Activated T-cell treated with anti-CD3 and anti-CD28 coated beads, Interleukin-2, amount 50 U/mL, for 72 hours (primary cell): ENCODE results near the gene COL7A1. TPM values are rescaled to one million over a fixed set of nuclear protein-coding genes. Genes with fewer than 3 reads are reported as not detected.

Source experiments
- ATAC-seq, 2 donors: fragments of 150-1000 bp; cut with Tn5 transposase; replicated peaks in 1 of 2; 2 replicates each; pipeline ENCODE4 v1.10.0; 2021; ENCODE audit warnings: moderate library complexity in 2 of 2, mild to moderate bottlenecking in 1 of 2
- DNase-seq, 2 donors: peaks; one replicate each; pipeline ENCODE4 v3.0.0; 2021 to 2022; ENCODE audit warnings: mixed read lengths in 1 of 2
- H3K27ac Mint-ChIP-seq: one replicate; pipeline ENCODE4 v1.8.0; 2022; ENCODE audit warnings: mild to moderate bottlenecking, moderate library complexity, mixed read lengths
- H3K27me3 Mint-ChIP-seq: one replicate; pipeline ENCODE4 v1.8.0; 2022; ENCODE audit warnings: low read depth, mixed read lengths
- H3K36me3 Mint-ChIP-seq, 2 donors: one replicate each; pipeline ENCODE4 v1.8.0; 2022; ENCODE audit warnings: mixed read lengths in 2 of 2, mild to moderate bottlenecking in 1 of 2; ENCODE audit not compliant: insufficient read depth in 2 of 2
- H3K4me1 Mint-ChIP-seq: one replicate; pipeline ENCODE4 v1.8.0; 2022; ENCODE audit warnings: low read depth, mixed read lengths
- H3K4me3 Mint-ChIP-seq, 2 donors: one replicate each; pipeline ENCODE4 v1.8.0; 2022; ENCODE audit warnings: mild to moderate bottlenecking in 2 of 2, mixed read lengths in 2 of 2, moderate library complexity in 2 of 2
- H3K9me3 Mint-ChIP-seq, 2 donors: one replicate each; pipeline ENCODE4 v1.8.0; 2022; ENCODE audit warnings: mixed read lengths in 2 of 2
- total RNA-seq, 2 donors: library from RNA; stranded (reverse); gene quantifications; one replicate each; pipeline ENCODE4 v1.2.3, GENCODE V29; 2022

The COL7A1 gene
- total RNA-seq, 2 donors from 2014 or later = 4.4 to 5.3 TPM

- Mint-ChIP-seq H3K4me1 (peaks cover 27% of the 10 kb centered on the region), H3K36me3 (peaks cover 11 to 19% of the 10 kb centered on the region in 2 donors), H3K27me3 (no peaks in the 10 kb centered on the region), H3K4me3 (peak overlapping the region in 1 of 2 donors; percentile 22), H3K27ac (peak overlapping the region; percentile 54), H3K9me3 (no peaks in the 10 kb centered on the region)
- peak; percentile 21 for DNase-seq
- ATAC-seq = no peak
These were observed 12.4 kb upstream of the COL7A1 start for GRCh38 chr3:48607519-48607918.

GRCh38 chr3:48601622-48601994 lies 6.5 kb upstream of the COL7A1 start:
- H3K4me3 Mint-ChIP-seq = no peak overlapping the region
- ATAC-seq = no peak
- H3K36me3 Mint-ChIP-seq = peaks cover 6 to 16% of the 10 kb centered on the region in 2 donors

GRCh38 chr3:48600711-48601621 lies 5.8 kb upstream of the COL7A1 start:
- DNase-seq = no peak
- no peak for ATAC-seq
- H3K4me3 Mint-ChIP-seq = no peak overlapping the region
- H3K27me3 Mint-ChIP-seq = peaks cover 4% of the 10 kb centered on the region
- peaks cover 6 to 14% of the 10 kb centered on the region in 2 donors for H3K36me3 Mint-ChIP-seq
- no peak overlapping the region for H3K27ac Mint-ChIP-seq
- H3K9me3 Mint-ChIP-seq = no peaks in the 10 kb centered on the region
- peaks cover 5% of the 10 kb centered on the region for H3K4me1 Mint-ChIP-seq

More at GRCh38 chr3:48601622-48601994, 6.5 kb upstream of the COL7A1 start:
- no peak overlapping the region for H3K27ac Mint-ChIP-seq
- no peak for DNase-seq
- no peaks in the 10 kb centered on the region for H3K27me3 Mint-ChIP-seq
- H3K9me3 Mint-ChIP-seq = no peaks in the 10 kb centered on the region
- H3K4me1 Mint-ChIP-seq = peaks cover 5% of the 10 kb centered on the region

GRCh38 chr3:48599509-48600285 lies 4.6 kb upstream of the COL7A1 start:
- peaks cover 6 to 13% of the 10 kb centered on the region in 2 donors for H3K36me3 Mint-ChIP-seq
- H3K4me1 Mint-ChIP-seq = peaks cover 4% of the 10 kb centered on the region
- H3K27me3 Mint-ChIP-seq = peaks cover 6% of the 10 kb centered on the region
- DNase-seq = no peak
- no peak overlapping the region for H3K27ac Mint-ChIP-seq
- no peak overlapping the region for H3K4me3 Mint-ChIP-seq
- no peak for ATAC-seq
- no peaks in the 10 kb centered on the region for H3K9me3 Mint-ChIP-seq

GRCh38 chr3:48599077-48599501 lies 4.0 kb upstream of the COL7A1 start:
- no peaks in the 10 kb centered on the region for H3K9me3 Mint-ChIP-seq
- no peak overlapping the region for H3K27ac Mint-ChIP-seq
- H3K27me3 Mint-ChIP-seq = peaks cover 12% of the 10 kb centered on the region
- ATAC-seq (no peak), DNase-seq (no peak)
- H3K4me3 Mint-ChIP-seq = no peak overlapping the region
- H3K4me1 Mint-ChIP-seq = no peaks in the 10 kb centered on the region
- H3K36me3 Mint-ChIP-seq = peaks cover 6 to 13% of the 10 kb centered on the region in 2 donors

- Mint-ChIP-seq H3K27ac (no peak overlapping the region), H3K36me3 (peaks cover 6 to 13% of the 10 kb centered on the region in 2 donors), H3K4me3 (no peak overlapping the region), H3K9me3 (no peaks in the 10 kb centered on the region), H3K27me3 (peaks cover 18% of the 10 kb centered on the region), H3K4me1 (no peaks in the 10 kb centered on the region)
- ATAC-seq (no peak), DNase-seq (no peak)
These were observed 3.4 kb upstream of the COL7A1 start for GRCh38 chr3:48598323-48599076.

- H3K9me3 Mint-ChIP-seq = no peaks in the 10 kb centered on the region
- peaks cover 2 to 5% of the 10 kb centered on the region in 2 donors for H3K36me3 Mint-ChIP-seq
These were observed 2.3 kb upstream of the COL7A1 start for GRCh38 chr3:48597408-48597800.

GRCh38 chr3:48596676-48597407 lies 1.7 kb upstream of the COL7A1 start:
- ATAC-seq (no peak), DNase-seq (no peak)
- H3K4me1 Mint-ChIP-seq = no peaks in the 10 kb centered on the region
- H3K27ac Mint-ChIP-seq = no peak overlapping the region
- H3K9me3 Mint-ChIP-seq = no peaks in the 10 kb centered on the region
- H3K27me3 Mint-ChIP-seq = peaks cover 22% of the 10 kb centered on the region
- no peak overlapping the region for H3K4me3 Mint-ChIP-seq
- peaks cover 0 to 2% of the 10 kb centered on the region in 2 donors for H3K36me3 Mint-ChIP-seq

More at GRCh38 chr3:48597408-48597800, 2.3 kb upstream of the COL7A1 start:
- Mint-ChIP-seq H3K4me3 (no peak overlapping the region), H3K4me1 (no peaks in the 10 kb centered on the region), H3K27me3 (peaks cover 22% of the 10 kb centered on the region), H3K27ac (no peak overlapping the region)
- ATAC-seq (no peak), DNase-seq (no peak)

- ATAC-seq = no peak
- Mint-ChIP-seq H3K27ac (no peak overlapping the region), H3K4me3 (peak overlapping the region in 1 of 2 donors; percentile 13)
These were observed 1.0 kb upstream of the COL7A1 start for GRCh38 chr3:48596157-48596556.

GRCh38 chr3:48595526-48596121 lies 495 bp upstream of the COL7A1 start:
- peak in 1 of 2 donors; percentile 33 for DNase-seq
- peak overlapping the region in 1 of 2 donors; percentile 15 for H3K4me3 Mint-ChIP-seq
- H3K27ac Mint-ChIP-seq = no peak overlapping the region
- no peaks in the 10 kb centered on the region for H3K4me1 Mint-ChIP-seq
- H3K27me3 Mint-ChIP-seq = peaks cover 30% of the 10 kb centered on the region
- no peaks in the 10 kb centered on the region for H3K9me3 Mint-ChIP-seq
- H3K36me3 Mint-ChIP-seq = no peaks in the 10 kb centered on the region
- ATAC-seq = peak in 1 of 2 donors; percentile 11

More at GRCh38 chr3:48596157-48596556, 1.0 kb upstream of the COL7A1 start:
- H3K27me3 Mint-ChIP-seq = peaks cover 25% of the 10 kb centered on the region
- no peaks in the 10 kb centered on the region for H3K9me3 Mint-ChIP-seq
- DNase-seq = no peak
- no peaks in the 10 kb centered on the region for H3K4me1 Mint-ChIP-seq
- peaks cover 0 to 2% of the 10 kb centered on the region in 2 donors for H3K36me3 Mint-ChIP-seq

GRCh38 chr3:48594417-48595049 lies 596 bp downstream of the COL7A1 start:
- DNase-seq (no peak), ATAC-seq (peak in 1 of 2 donors; percentile 8)
- Mint-ChIP-seq H3K4me3 (peak overlapping the region; percentile 42 to 72), H3K36me3 (no peaks in the 10 kb centered on the region), H3K27me3 (peaks cover 40% of the 10 kb centered on the region), H3K9me3 (no peaks in the 10 kb centered on the region), H3K4me1 (no peaks in the 10 kb centered on the region), H3K27ac (no peak overlapping the region)
